ENCODE data around the gene STAM2.

GRCh38 chr2:152097290-152097800, 78.2 kb downstream of the STAM2 start:
- TF ChIP-seq CTCF (IDR thresholded peaks at IDR 0.05) (no peak), POLR2A (IDR thresholded peaks at IDR 0.05) (no peak)

Data from body of pancreas (tissue), 4 donors.